ENCODE measurements around the gene TSPAN9.

DNA sequence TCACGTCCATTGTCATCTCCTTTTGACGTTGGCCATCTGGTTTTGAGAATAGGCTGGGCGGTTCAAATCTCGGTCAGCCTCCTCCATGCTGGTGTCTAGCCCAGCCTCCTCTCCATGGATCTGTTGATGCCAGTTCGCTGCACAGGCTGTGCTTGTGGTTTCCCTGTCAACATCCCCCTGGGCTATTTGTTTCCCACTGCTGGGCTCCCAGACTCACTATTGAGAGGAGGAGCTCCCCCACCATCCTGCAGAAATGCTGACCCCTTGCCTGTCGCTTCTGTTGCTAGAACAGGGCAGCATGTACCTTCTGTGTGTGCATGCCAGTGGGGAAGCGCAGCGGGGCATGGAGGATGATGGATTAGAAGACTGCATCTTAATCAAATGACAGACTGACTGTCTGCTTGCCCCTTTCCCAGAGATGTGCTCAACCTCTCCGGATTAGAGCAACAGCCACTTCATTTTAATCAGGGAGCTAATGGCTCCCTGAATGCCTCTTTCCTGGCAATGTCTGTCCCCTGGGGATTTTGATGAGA lies 170.5 kb downstream of the TSPAN9 start:
- TF ChIP-seq, protein P1, sequence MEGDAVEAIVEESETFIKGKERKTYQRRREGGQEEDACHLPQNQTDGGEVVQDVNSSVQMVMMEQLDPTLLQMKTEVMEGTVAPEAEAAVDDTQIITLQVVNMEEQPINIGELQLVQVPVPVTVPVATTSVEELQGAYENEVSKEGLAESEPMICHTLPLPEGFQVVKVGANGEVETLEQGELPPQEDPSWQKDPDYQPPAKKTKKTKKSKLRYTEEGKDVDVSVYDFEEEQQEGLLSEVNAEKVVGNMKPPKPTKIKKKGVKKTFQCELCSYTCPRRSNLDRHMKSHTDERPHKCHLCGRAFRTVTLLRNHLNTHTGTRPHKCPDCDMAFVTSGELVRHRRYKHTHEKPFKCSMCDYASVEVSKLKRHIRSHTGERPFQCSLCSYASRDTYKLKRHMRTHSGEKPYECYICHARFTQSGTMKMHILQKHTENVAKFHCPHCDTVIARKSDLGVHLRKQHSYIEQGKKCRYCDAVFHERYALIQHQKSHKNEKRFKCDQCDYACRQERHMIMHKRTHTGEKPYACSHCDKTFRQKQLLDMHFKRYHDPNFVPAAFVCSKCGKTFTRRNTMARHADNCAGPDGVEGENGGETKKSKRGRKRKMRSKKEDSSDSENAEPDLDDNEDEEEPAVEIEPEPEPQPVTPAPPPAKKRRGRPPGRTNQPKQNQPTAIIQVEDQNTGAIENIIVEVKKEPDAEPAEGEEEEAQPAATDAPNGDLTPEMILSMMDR (IDR thresholded peaks at IDR 0.05), result no peak
- TF ChIP-seq POLR2A (IDR thresholded peaks at IDR 0.05), result no peak
- TF ChIP-seq POLR2AphosphoS5 (IDR thresholded peaks at IDR 0.05), result no peak

Measured in suprapubic skin (tissue), 4 donors.